AG04449 (cell line): Measurements from ENCODE around the gene ELP4.
"Not testable (repeated sequence)": the region's sequence is repeated elsewhere in the genome, so short reads cannot be mapped to it uniquely, and the experiment has no call there.

Experiments
- CTCF ChIA-PET: fragments of 350-600 bp; formaldehyde crosslinking; extraction: SDS; loops from one replicate; lab custom pipeline; 2021; ENCODE audit warnings: antibody characterized with exemption; lab: Yijun Ruan, JAX
- POLR2A ChIA-PET: fragments of 400-600, 350-600 bp; formaldehyde crosslinking; extraction: SDS; loops from one replicate; lab custom pipeline; 2020; ENCODE audit warnings: antibody characterized with exemption, inconsistent platforms; lab: Yijun Ruan, JAX
- DNase-seq: peaks from one replicate; pipeline ENCODE4 v3.0.0-alpha.2; 2010; ENCODE audit warnings: low read depth, low spot score
- H3K4me3 ChIP-seq: 2 replicates; pipeline ENCODE4 v1.5.1; 2011; ENCODE audit warnings: low read depth, mild to moderate bottlenecking, control low read depth, low read length
- TF ChIP-seq, protein P1 (sequence below): IDR thresholded peaks from one replicate; pipeline ENCODE4 v1.5.1; 2011; ENCODE audit warnings: mild to moderate bottlenecking, moderate library complexity, low read length, control low read depth, inconsistent platforms; ENCODE audit not compliant: insufficient read depth; ENCODE audit errors: missing control alignments

ELP4 gene

DNA sequence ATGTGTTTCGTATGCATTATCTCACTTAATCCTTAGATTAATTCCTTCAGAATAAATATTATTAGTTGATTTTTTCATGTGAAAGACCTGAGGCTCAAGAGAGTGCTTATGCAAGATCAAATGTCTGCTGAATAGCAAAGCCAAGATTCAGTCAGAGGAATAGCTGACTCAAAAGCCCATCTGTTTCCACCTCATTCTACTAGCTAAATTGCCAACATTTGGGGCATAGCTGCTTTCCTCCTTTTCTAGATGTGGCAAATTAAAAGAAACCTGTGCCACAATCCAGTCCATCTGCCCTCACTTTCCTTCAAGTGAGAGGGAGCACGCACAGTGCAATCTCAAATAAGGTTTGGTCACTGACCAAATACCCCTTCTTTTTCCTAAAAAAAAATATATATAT, 180.5 kb downstream of the ELP4 start:
- no peak for DNase-seq
- TF ChIP-seq, protein P1, sequence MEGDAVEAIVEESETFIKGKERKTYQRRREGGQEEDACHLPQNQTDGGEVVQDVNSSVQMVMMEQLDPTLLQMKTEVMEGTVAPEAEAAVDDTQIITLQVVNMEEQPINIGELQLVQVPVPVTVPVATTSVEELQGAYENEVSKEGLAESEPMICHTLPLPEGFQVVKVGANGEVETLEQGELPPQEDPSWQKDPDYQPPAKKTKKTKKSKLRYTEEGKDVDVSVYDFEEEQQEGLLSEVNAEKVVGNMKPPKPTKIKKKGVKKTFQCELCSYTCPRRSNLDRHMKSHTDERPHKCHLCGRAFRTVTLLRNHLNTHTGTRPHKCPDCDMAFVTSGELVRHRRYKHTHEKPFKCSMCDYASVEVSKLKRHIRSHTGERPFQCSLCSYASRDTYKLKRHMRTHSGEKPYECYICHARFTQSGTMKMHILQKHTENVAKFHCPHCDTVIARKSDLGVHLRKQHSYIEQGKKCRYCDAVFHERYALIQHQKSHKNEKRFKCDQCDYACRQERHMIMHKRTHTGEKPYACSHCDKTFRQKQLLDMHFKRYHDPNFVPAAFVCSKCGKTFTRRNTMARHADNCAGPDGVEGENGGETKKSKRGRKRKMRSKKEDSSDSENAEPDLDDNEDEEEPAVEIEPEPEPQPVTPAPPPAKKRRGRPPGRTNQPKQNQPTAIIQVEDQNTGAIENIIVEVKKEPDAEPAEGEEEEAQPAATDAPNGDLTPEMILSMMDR, result no peak
- ChIA-PET CTCF (no interaction called here), POLR2A (no interaction called here)
- no peak overlapping the region for H3K4me3 ChIP-seq

DNA sequence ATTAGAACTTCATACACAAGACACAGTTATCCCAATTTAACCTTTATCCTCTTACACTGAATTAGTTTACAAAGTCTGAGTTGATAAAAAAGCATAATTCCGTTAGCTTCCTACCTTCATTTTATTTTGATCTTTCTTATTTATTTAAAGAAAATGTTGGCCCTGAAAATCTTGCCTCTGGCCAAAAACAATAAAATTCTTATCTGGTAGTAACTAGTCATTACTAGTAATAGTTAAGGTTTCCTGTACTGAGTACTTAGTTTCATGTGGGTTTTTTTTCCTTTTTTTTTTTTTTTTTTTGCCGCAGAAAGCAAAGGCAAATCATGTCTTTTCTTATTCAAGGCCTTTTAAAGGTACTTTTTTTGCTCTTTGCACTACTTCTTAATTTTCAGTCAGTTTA, 180.9 kb downstream of the ELP4 start:
- H3K4me3 ChIP-seq, result no peak overlapping the region
- TF ChIP-seq, protein P1, result no peak
- no peak for DNase-seq
- ChIA-PET CTCF (no interaction called here), POLR2A (no interaction called here)

DNA sequence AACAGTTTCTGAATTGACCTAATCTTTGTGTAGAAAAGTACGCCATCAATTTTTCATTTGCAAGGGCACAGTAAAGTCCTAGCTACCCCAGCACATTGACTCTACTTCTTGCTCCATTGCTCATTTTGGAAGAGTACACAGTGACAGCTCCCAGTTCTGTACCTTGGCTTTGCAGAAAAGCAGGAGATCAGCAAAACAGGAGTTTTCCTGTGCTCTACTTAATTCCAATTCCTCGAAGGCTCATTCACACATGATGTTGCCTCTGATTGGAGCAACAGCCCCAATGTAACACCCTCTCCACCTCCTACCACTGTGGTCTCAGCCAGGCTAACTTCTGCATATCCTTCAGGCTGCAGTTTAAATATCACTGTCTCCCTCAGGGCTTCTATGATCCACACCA, 182.9 kb downstream of the ELP4 start:
- POLR2A ChIA-PET, result no interaction called here
- DNase-seq, result no peak
- CTCF ChIA-PET, result no interaction called here
- no peak overlapping the region for H3K4me3 ChIP-seq
- TF ChIP-seq, protein P1, result no peak

DNA sequence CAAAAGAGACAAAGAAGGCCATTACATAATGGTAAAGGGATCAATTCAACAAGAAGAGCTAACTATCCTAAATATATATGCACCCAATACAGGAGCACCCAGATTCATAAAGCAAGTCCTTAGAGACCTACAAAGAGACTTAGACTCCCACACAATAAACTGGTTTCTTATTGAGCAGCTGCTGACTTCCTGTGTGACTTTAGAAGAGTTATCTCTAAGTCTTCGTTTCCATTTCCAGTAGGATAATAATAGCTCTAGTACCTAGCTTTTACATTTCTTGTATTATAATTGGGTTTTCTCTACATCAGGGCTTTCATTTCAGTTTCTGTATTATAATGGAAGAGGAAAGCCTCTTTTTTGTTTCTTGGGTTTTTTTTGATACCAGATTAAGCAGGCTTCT, 187.5 kb downstream of the ELP4 start:
- CTCF ChIA-PET, H3K4me3 ChIP-seq, DNase-seq: not testable (repeated sequence)
- POLR2A ChIA-PET, result interaction anchor here (0.7 kb wide), 1 partner anchor 61 kb away, joined by 3 read pairs; no protein-coding TSS in a partner anchor

DNA sequence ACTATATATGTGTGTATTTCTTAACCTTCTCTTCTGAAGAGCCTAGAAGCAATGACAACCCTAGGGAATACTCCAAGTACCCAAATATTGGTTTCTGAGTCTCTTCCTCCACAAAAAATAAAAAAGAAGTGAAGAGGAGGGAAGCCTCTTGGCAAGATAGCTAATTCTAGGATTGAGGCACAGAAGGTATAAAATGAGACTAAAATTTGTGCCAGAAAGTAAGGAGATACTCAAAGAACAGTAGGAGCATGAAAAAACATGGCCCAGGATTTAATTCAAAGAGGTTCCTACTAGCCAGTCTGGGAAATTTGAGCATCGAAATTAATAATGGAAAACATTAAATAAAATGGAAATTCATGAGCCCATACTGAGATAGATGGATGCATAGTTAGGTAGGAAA, 189.5 kb downstream of the ELP4 start:
- H3K4me3 ChIP-seq, result no peak overlapping the region
- ChIA-PET POLR2A (no interaction called here), CTCF (no interaction called here)
- TF ChIP-seq, protein P1, result no peak
- no peak for DNase-seq

DNA sequence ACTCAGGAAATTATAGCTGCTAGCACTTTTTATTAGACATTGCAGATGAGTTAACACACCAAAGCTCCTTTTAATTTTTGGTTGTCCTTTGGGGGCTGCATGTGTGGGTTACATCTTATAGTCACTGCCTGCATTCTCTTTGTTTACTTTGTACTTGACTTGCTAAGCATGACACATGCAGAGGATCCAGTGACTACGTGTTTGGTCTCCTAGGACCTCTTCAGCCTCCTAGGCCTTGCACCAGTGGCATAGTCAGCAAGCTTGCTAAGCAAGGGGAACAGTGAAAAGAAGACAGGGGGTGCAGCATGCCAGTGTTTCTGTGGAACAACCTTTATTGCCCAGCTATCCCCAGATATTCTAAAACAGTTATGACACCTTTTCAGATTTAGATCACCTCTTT, 193.4 kb downstream of the ELP4 start:
- H3K4me3 ChIP-seq, result no peak overlapping the region
- TF ChIP-seq, protein P1, result no peak
- ChIA-PET POLR2A (no interaction called here), CTCF (interaction anchor here (1.2 kb wide), 1 partner anchor 304 kb away, joined by 3 read pairs; no protein-coding TSS in a partner anchor)
- no peak for DNase-seq

DNA sequence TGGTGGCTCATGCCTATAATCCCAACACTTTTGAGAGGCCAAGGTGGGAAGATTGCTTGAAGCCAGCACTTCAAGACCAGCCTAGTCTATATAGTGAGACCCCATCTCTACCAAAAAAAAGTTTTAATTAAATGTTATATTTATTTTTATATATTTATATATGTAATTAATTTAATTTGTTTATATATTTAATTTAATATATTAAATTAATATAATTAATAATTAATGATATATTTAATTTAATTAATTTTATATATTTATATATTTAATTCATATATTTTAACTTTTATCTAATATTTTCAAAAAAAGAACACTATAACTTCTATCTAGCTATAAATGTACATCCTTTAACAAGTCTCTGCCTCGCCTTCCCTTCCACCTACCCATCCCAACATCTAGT, 196.8 kb downstream of the ELP4 start:
- CTCF ChIA-PET, result no interaction called here
- DNase-seq, result no peak
- POLR2A ChIA-PET, result no interaction called here
- H3K4me3 ChIP-seq, result no peak overlapping the region
- TF ChIP-seq, protein P1, result no peak
